22Rv1 (cell line): ENCODE measurements around the gene FIBCD1.

ENCODE experiments used
- H3K27ac ChIP-seq: fragments of 450-650 bp; 2 replicates; pipeline ENCODE4 v1.5.1; 2017
- ZFX ChIP-seq: fragments of 450-650 bp; IDR thresholded peaks from 2 replicates; pipeline ENCODE4 v1.6.1; 2017; ENCODE audit warnings: antibody characterized with exemption, borderline replicate concordance
- TF ChIP-seq, protein P1 (sequence below): fragments of 450-650 bp; IDR thresholded peaks from 2 replicates; pipeline ENCODE4 v1.5.1; 2017; ENCODE audit warnings: mild to moderate bottlenecking

FIBCD1 gene

DNA sequence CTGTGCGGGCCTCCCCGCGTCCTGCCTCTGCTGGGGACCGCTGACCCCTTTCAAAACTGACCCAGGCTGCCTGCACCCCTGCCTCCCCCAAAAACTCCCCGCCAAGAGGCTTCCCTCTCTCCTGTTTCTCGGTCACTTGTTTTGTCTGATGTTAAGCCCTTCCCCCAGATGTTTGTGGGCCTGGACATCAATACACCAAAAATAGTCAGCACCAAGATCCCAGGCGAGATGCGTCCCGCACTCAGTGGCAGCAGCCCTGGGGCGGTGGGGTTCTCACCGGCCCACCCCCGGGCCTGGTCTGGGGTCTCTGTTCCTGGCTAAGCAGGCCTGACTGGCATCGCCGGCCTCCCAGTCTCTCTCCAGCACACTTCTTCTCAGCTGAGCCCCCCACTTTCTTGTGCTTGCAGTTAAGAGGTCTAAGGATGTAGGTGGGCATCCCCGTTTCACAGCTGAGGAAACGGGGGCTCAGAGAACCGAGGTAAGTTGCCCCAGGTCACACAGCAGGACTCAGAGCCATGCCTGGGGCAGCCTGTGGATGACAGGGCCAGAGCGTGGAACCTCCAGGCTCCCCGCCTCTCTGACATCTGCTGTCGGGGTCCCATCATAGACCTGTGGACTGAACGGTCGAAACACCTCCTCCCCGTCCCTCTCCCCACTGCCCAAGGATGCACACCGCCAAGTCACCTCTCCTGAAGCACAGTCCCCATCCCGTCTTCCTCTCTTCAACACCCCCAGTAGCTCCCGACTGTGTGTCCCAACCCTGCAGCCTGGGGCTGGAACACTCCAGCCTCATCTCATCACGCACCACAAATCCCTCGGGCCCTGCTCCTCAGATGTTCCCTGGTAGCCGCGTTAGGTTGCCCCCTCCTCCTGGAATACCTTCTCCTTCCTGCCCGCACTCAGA lies 16.8 kb downstream of the FIBCD1 start:
- no peak overlapping the region for H3K27ac ChIP-seq
- TF ChIP-seq ZFX = no peak
- TF ChIP-seq, protein P1, sequence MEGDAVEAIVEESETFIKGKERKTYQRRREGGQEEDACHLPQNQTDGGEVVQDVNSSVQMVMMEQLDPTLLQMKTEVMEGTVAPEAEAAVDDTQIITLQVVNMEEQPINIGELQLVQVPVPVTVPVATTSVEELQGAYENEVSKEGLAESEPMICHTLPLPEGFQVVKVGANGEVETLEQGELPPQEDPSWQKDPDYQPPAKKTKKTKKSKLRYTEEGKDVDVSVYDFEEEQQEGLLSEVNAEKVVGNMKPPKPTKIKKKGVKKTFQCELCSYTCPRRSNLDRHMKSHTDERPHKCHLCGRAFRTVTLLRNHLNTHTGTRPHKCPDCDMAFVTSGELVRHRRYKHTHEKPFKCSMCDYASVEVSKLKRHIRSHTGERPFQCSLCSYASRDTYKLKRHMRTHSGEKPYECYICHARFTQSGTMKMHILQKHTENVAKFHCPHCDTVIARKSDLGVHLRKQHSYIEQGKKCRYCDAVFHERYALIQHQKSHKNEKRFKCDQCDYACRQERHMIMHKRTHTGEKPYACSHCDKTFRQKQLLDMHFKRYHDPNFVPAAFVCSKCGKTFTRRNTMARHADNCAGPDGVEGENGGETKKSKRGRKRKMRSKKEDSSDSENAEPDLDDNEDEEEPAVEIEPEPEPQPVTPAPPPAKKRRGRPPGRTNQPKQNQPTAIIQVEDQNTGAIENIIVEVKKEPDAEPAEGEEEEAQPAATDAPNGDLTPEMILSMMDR = no peak

DNA sequence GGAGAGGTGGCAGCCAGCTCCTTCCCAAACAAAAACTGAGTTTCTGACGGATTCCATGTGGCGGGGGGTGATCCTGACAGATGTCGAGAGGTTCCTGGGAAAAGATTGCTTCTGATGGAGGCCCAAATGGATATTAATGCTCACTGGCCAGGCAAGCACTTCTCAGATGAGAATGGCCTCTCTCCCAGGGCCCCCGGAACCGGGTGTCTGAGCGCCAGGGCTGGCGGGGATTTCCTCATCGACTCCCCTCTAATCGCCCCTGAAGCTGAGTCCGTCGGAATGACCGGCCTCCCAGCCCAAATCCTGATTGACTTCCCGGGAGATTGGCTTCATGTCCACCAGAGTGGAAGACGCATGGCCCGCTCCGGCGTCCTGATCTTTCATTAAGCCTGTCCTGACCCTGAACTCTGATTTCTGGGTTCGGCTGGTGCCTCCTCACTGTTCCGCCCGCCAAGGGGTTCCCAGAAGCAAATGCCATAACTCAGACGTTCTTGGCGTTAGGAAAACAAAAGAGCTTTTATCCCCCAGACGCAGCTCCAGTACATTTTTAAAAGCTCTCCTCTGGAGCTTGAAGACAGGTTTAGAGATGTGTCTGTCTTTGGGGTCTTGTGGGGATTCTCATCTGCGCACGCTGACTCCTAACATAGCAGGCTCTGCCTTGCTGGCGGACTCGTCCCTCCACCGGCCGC lies 17.6 kb downstream of the FIBCD1 start:
- TF ChIP-seq, protein P1 = no peak
- TF ChIP-seq ZFX = no peak
- H3K27ac ChIP-seq = no peak overlapping the region

DNA sequence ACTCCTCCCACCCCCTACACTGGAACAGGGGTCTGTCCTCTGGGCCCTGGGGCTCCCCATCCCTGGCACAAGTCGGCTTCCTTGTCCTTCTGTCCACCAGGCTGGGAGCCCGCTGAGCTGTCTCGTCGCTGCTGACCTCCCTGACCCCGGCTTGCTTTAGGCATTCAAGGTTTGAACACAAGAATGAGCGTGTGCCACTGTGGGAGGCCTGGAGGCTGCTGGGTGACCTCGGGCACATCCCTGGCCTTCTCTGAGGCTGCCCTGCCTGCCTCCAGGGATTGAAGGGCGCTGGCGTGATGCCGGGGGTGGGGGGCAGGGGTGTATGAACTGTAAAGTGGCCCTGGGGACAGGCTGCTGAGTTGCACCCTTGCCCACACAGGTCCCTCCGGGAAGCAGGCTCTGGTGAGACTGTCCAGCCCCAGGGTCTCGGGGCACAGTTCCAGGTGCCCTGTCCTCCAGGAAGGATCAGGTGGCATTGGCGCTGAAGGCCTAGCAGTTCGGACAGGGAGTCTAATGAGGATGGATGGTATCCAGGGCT lies 18.2 kb downstream of the FIBCD1 start:
- TF ChIP-seq, protein P1 = no peak
- TF ChIP-seq ZFX = no peak
- H3K27ac ChIP-seq = no peak overlapping the region

DNA sequence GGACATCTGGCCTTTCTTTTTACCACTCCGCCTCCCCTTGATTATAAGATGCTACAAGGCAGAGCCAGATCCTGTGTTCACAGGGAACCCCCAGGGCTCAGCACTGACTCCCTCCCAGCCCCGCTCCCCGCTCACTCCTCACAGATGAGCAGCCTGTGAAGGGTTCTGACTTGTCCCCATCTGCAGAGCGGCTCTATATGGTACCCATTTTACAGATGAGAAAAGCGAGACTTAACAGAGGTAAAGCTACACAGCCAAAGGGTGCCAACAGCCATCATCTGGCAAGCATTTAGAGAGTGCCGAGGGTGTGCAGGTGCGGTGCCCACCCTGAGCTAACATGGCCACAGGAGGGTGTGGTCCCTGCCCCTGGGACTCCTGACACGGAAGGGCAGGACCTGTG lies 18.8 kb downstream of the FIBCD1 start:
- H3K27ac ChIP-seq = no peak overlapping the region
- TF ChIP-seq, protein P1 = no peak
- TF ChIP-seq ZFX = no peak

DNA sequence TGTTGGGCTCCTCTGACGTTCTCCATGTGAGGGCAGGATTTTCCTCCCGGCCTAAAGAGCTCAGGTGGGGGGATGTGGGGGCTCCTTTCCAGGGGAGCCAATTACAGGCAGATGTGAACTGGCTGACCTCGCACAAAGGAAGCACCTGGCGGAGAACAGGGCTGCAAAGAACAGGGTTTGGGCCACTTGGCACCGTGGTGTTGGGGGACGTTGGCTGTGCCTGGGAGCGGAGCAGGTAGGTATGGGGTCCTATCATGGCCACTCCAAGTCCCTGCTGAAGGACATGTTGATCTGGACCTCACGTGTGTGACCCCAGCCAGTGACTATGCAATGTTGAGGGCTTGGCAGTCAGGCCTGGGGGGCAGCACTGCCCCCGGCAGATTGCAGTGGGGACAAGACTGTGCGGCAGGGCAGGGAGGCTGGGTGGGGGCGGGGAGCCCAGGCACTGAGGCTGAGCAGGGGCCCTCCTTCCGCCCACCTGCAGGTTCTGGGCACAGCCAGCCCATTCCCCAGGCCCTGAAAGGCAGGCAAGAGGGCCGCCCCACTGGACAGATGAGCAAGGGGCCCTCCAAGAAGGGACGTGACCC lies 19.4 kb downstream of the FIBCD1 start:
- no peak overlapping the region for H3K27ac ChIP-seq
- no peak for TF ChIP-seq ZFX
- TF ChIP-seq, protein P1 = no peak

DNA sequence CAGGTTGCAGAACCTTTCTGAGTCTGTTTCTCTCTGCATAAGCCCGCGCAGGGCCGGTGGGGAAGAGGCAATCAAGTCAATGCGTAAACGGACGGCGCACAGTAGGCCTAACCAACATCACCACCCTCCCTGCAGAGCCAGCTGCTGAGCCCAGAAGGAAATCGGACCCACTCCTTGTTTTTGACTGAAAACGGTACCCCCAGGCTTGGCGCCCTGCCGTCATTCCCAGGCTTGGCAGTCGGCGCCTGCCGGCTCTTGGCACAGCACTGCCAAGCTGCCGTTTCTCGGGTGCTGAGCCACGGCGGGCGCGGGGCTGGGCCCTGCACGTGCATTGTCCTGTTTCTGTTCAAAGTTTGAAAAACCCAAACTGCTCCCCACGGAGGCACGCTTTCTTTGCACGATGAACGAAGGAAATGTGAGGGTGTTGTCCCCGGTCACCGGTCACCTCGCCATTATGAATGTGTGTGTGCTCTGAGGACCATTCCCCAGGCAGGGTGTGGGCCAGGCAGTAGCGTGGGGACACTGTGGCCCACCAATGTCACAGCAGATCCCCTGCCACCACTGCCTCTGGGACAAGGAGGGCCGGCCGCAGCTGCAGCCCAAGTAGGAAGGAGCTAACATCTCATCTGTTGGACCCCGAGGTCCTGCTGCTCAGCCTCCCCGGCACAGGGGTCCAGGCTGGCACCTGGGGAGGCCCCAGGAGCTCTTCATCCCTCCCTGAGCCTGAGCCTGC lies 20.1 kb downstream of the FIBCD1 start:
- H3K27ac ChIP-seq = no peak overlapping the region
- no peak for TF ChIP-seq ZFX
- TF ChIP-seq, protein P1 = no peak
